GM23248 (cell line): ENCODE results near the gene MYOM3. TPM values are rescaled to one million over a fixed set of nuclear protein-coding genes. Genes with fewer than 3 reads are reported as not detected.

Experiments
- DNase-seq: peaks from one replicate; pipeline ENCODE4 v3.0.0-alpha.2; 2015
- H2AFZ ChIP-seq: fragments of 200-600 bp; sonication (generic); 2 replicates; pipeline ENCODE4 v1.6.1; 2016; ENCODE audit warnings: antibody characterized with exemption
- H3F3A ChIP-seq: fragments of 200-600 bp; sonication (generic); 2 replicates; pipeline ENCODE4 v1.6.1; 2016; ENCODE audit warnings: mild to moderate bottlenecking, antibody characterized with exemption, mixed run types; ENCODE audit not compliant: insufficient read depth
- H3K27ac ChIP-seq: fragments of 200-600 bp; sonication (generic); 2 replicates; pipeline ENCODE4 v1.5.1; 2016; ENCODE audit warnings: mild to moderate bottlenecking
- H3K27me3 ChIP-seq: fragments of 200-600 bp; sonication (generic); replicated peaks from 2 replicates; pipeline ENCODE4 v1.6.1; 2016; ENCODE audit warnings: mild to moderate bottlenecking; ENCODE audit not compliant: insufficient read depth
- H3K36me3 ChIP-seq: fragments of 200-600 bp; sonication (generic); 2 replicates; pipeline ENCODE4 v1.6.1; 2016; ENCODE audit warnings: low read depth, mild to moderate bottlenecking
- H3K4me1 ChIP-seq: fragments of 200-600 bp; sonication (generic); 2 replicates; pipeline ENCODE4 v1.6.1; 2016; ENCODE audit warnings: mild to moderate bottlenecking; ENCODE audit not compliant: insufficient read depth
- H3K4me2 ChIP-seq: fragments of 200-600 bp; sonication (generic); one replicate; pipeline ENCODE4 v1.6.1; 2016; ENCODE audit warnings: mild to moderate bottlenecking; ENCODE audit not compliant: unreplicated experiment
- H3K4me3 ChIP-seq: fragments of 200-600 bp; sonication (generic); 2 replicates; pipeline ENCODE4 v1.5.1; 2016; ENCODE audit warnings: mild to moderate bottlenecking
- H3K79me2 ChIP-seq: fragments of 200-600 bp; sonication (generic); 2 replicates; pipeline ENCODE4 v1.6.1; 2016; ENCODE audit warnings: mild to moderate bottlenecking; ENCODE audit not compliant: insufficient read depth
- H3K9ac ChIP-seq: fragments of 200-600 bp; sonication (generic); 2 replicates; pipeline ENCODE4 v1.6.1; 2016; ENCODE audit warnings: mild to moderate bottlenecking
- H3K9me2 ChIP-seq: fragments of 200-600 bp; sonication (generic); 2 replicates; pipeline ENCODE4 v1.6.1; 2016; ENCODE audit warnings: mixed run types, mild to moderate bottlenecking, moderate library complexity; ENCODE audit not compliant: insufficient read depth
- H3K9me3 ChIP-seq: fragments of 200-600 bp; sonication (generic); one replicate; pipeline ENCODE4 v1.6.1; 2017; ENCODE audit warnings: low read depth
- H4K20me1 ChIP-seq: fragments of 200-600 bp; sonication (generic); 2 replicates; pipeline ENCODE4 v1.6.0; 2016; ENCODE audit not compliant: insufficient read depth
- EZH2 ChIP-seq: fragments of 200-600 bp; sonication (generic); IDR thresholded peaks from 2 replicates; pipeline ENCODE4 v1.6.1; 2018; ENCODE audit warnings: antibody characterized with exemption, mild to moderate bottlenecking; ENCODE audit not compliant: insufficient read depth, poor library complexity, severe bottlenecking
- EZH2phosphoT487 ChIP-seq: fragments of 200-600 bp; sonication (generic); IDR thresholded peaks from 2 replicates; pipeline ENCODE4 v1.6.1; 2018; ENCODE audit warnings: antibody characterized with exemption, moderate library complexity, mild to moderate bottlenecking, low read depth; ENCODE audit not compliant: insufficient read depth
- WGBS, 2 experiments: methylation state at CpG; one replicate each; pipeline ENCODE4 v1.1.6; 2015 to 2017; ENCODE audit warnings: low lambda C conversion rate in 2 of 2, low coverage in 1 of 2; ENCODE audit errors: missing lambda C conversion rate in 2 of 2; 5-methylcytosine and 5-hydroxymethylcytosine counted together
- in situ Hi-C: fragments of 300-500 bp; cut with MboI; formaldehyde crosslinking; loops from 2 replicates; pipeline ENCODE4 v1.15.0; 2020
- polyA plus RNA-seq: library from polyadenylated mRNA; unstranded; fragments of >200 nt; fragmentation: Nextera tagmentation; extraction: Ambion mirVana; gene quantifications from 2 replicates; pipeline ENCODE4 v1.2.1, GENCODE V29; 2016
- total RNA-seq: library from RNA; depleted of rRNA; stranded (reverse); fragments of >200 nt; shearing (Covaris generic); gene quantifications from 2 replicates; pipeline ENCODE4 v1.2.3, GENCODE V29; 2014

MYOM3 gene
- total and polyA plus RNA-seq, 2 experiments from 2014 or later, result 1.2 to 1.4 TPM

DNA sequence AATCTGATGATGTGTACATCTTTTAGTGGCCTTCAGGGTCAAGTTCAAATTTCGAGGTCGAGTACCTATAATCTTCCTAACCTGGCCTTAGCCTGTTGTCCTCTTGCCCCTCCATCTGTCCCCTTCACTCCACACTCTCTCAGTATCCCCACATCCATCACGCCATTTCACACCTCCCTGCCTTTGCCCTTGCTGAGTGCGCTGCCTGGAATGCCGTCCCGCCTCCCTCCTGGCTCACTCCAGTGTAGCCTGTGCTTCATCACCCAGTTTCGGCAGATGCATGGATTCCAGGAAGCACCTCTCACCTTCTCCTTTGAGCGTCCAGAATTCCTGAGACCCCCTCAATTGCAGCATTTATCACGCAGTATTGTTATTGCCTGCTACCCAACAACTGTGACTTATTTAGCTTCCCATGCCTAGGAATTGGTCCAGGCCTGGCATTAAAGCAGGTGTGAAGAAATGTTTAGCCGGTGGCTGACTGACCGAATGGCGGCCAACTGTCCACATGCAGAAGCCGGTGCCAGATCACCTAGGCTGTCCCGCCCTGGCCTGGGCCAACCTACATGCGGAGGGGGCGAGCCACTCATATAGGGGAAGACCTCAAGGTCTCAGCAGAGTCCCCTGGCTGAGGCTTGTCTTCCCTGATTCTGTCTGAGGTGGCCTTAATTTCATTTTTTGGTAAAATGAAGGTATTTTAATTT, 34.5 kb downstream of the MYOM3 start:
- no peak for DNase-seq
- Histone ChIP-seq H3K4me1 (no peaks in the 10 kb centered on the region), H3K9ac (no peak overlapping the region), H3K27me3 (no peaks in the 10 kb centered on the region), H4K20me1 (no peaks in the 10 kb centered on the region), H3K36me3 (no peaks in the 10 kb centered on the region), H3K4me2 (no peak overlapping the region), H3K27ac (no peak overlapping the region), H2AFZ (no peak overlapping the region), H3F3A (no peaks in the 10 kb centered on the region), H3K9me2 (no peaks in the 10 kb centered on the region), H3K9me3 (no peaks in the 10 kb centered on the region), H3K79me2 (no peaks in the 10 kb centered on the region), H3K4me3 (no peak overlapping the region)
- 88 to 91% methylated on average over 16 of the region's 16 CpGs for whole genome bisulfite sequencing, 2 experiments
- TF ChIP-seq EZH2 (no peak), EZH2phosphoT487 (no peak)
- in situ Hi-C loops, result no loop called here

GRCh38 chr1:24075946-24076345, 36.0 kb downstream of the MYOM3 start:
- Histone ChIP-seq H3K27ac (no peak overlapping the region), H3K36me3 (no peaks in the 10 kb centered on the region), H3K79me2 (no peaks in the 10 kb centered on the region), H3K4me1 (no peaks in the 10 kb centered on the region), H3K9me2 (no peaks in the 10 kb centered on the region), H3K9ac (no peak overlapping the region), H3K4me3 (no peak overlapping the region), H3K27me3 (no peaks in the 10 kb centered on the region), H4K20me1 (no peaks in the 10 kb centered on the region), H2AFZ (no peak overlapping the region), H3F3A (no peaks in the 10 kb centered on the region), H3K4me2 (no peak overlapping the region), H3K9me3 (no peaks in the 10 kb centered on the region)
- DNase-seq, result no peak
- in situ Hi-C loops, result no loop called here
- TF ChIP-seq EZH2 (no peak), EZH2phosphoT487 (no peak)
- 89 to 95% methylated on average over 8 of the region's 8 CpGs for WGBS, 2 experiments

- Histone ChIP-seq H3K9ac (no peak overlapping the region), H3K79me2 (no peaks in the 10 kb centered on the region), H4K20me1 (no peaks in the 10 kb centered on the region), H3F3A (no peaks in the 10 kb centered on the region), H3K4me1 (no peaks in the 10 kb centered on the region), H3K4me3 (no peak overlapping the region), H3K4me2 (no peak overlapping the region), H3K27ac (no peak overlapping the region), H3K9me3 (no peaks in the 10 kb centered on the region), H3K36me3 (no peaks in the 10 kb centered on the region), H3K9me2 (no peaks in the 10 kb centered on the region), H3K27me3 (no peaks in the 10 kb centered on the region), H2AFZ (no peak overlapping the region)
- in situ Hi-C loops, result no loop called here
- 87 to 93% methylated on average over 4 of the region's 4 CpGs for WGBS, 2 experiments
- DNase-seq, result no peak
- TF ChIP-seq EZH2 (no peak), EZH2phosphoT487 (no peak)
These were observed 36.4 kb downstream of the MYOM3 start for GRCh38 chr1:24075590-24075854.

DNA sequence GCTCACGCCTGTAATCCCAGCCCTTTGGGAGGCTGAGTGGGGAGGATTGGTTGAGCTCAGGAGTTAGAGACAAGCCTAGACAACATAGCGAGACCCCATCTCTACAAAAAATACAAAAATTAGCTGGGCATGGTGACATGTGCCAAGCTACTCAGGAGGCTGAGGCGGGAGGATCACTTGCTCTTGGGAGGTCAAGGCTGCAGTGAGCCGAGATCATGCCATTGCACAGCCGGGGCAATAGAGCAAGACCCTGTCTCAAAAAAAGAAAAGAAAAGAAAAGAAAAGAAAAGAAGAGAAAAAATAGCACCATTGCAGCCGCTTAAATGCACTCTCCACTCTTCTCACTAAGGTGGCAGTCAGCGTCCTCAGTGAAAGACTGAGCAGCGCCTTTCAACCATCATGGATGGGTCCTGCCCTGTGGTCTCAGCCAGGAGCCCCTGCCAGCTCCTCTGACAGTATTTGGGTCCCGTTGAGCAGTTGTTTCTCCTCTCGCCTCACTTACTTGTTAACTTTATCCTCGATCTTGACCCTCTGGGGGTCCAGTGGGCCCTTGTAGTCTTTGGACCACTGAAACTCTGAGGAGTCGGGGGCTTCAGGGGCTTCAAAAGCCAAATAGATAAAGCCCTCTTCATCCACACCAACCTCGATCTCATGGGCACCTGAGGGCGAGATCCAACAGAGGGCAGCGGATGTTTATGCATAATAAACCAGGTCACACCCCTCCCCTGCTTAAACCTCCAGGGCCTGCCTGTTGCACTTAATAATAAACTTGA, 36.9 kb downstream of the MYOM3 start:
- H3K4me1 ChIP-seq, result no peaks in the 10 kb centered on the region
- no peaks in the 10 kb centered on the region for H3F3A ChIP-seq
- WGBS, 2 experiments, result 77 to 78% methylated on average over 15 of the region's 15 CpGs
- TF ChIP-seq EZH2phosphoT487 (no peak), EZH2 (no peak)
- no peak overlapping the region for H3K9ac ChIP-seq
- in situ Hi-C loops, result no loop called here
- no peak for DNase-seq
- no peak overlapping the region for H3K4me2 ChIP-seq
- H3K79me2 ChIP-seq, result no peaks in the 10 kb centered on the region
- no peaks in the 10 kb centered on the region for H4K20me1 ChIP-seq
- H2AFZ ChIP-seq, result no peak overlapping the region
- no peaks in the 10 kb centered on the region for H3K9me3 ChIP-seq
- no peaks in the 10 kb centered on the region for H3K9me2 ChIP-seq
- H3K4me3 ChIP-seq, result no peak overlapping the region
- H3K36me3 ChIP-seq, result no peaks in the 10 kb centered on the region
- H3K27ac ChIP-seq, result no peak overlapping the region
- H3K27me3 ChIP-seq, result no peaks in the 10 kb centered on the region
